AG10803 (cell line): ENCODE measurements around the gene PLA2G4D.

Experiments used
- DNase-seq: peaks from one replicate; pipeline ENCODE4 v3.0.0; 2010; ENCODE audit warnings: low read depth
- H3K4me3 ChIP-seq: 2 replicates; pipeline ENCODE4 v1.5.1; 2011; ENCODE audit warnings: mild to moderate bottlenecking, low read length, control low read depth
- CTCF ChIP-seq: conservative IDR thresholded peaks from 2 replicates; pipeline ENCODE4 v1.5.1; 2011; ENCODE audit warnings: mild to moderate bottlenecking, low read length, control low read depth, inconsistent platforms

The PLA2G4D gene

GRCh38 chr15:42034628-42035434 lies 59.5 kb downstream of the PLA2G4D start:
- DNase-seq, result no peak
- TF ChIP-seq CTCF, result no peak
- no peak overlapping the region for H3K4me3 ChIP-seq

GRCh38 chr15:42033214-42033873 lies 61.0 kb downstream of the PLA2G4D start:
- H3K4me3 ChIP-seq, result no peak overlapping the region

GRCh38 chr15:42032376-42033213 lies 61.8 kb downstream of the PLA2G4D start:
- TF ChIP-seq CTCF, result no peak
- no peak overlapping the region for H3K4me3 ChIP-seq
- no peak for DNase-seq

More at GRCh38 chr15:42033214-42033873, 61.0 kb downstream of the PLA2G4D start:
- no peak for TF ChIP-seq CTCF
- no peak for DNase-seq

GRCh38 chr15:42031198-42031915 lies 63.0 kb downstream of the PLA2G4D start:
- H3K4me3 ChIP-seq, result no peak overlapping the region
- TF ChIP-seq CTCF, result no peak
- DNase-seq, result no peak

GRCh38 chr15:42027521-42027920 lies 66.8 kb downstream of the PLA2G4D start:
- no peak for TF ChIP-seq CTCF
- no peak for DNase-seq

GRCh38 chr15:42024303-42024702 lies 70.1 kb downstream of the PLA2G4D start:
- DNase-seq, result no peak
- H3K4me3 ChIP-seq, result no peak overlapping the region
- no peak for TF ChIP-seq CTCF

More at GRCh38 chr15:42027521-42027920, 66.8 kb downstream of the PLA2G4D start:
- no peak overlapping the region for H3K4me3 ChIP-seq
